Breast epithelium (tissue), 3 donors: ENCODE results near the gene GMPR.

Experiments used
- POLR2AphosphoS5 ChIP-seq, 3 donors: sonication (generic); formaldehyde crosslinking; IDR thresholded peaks; one replicate each; pipeline ENCODE4 v1.6.1; 2017; ENCODE audit warnings: antibody characterized with exemption in 3 of 3
- TF ChIP-seq, protein P1 (sequence below), 3 donors: fragments of 450-650 bp; IDR thresholded peaks; one replicate each; pipeline ENCODE4 v1.5.1; 2016 to 2017; ENCODE audit warnings: antibody characterized with exemption in 3 of 3, mild to moderate bottlenecking in 3 of 3, moderate library complexity in 3 of 3

DNA sequence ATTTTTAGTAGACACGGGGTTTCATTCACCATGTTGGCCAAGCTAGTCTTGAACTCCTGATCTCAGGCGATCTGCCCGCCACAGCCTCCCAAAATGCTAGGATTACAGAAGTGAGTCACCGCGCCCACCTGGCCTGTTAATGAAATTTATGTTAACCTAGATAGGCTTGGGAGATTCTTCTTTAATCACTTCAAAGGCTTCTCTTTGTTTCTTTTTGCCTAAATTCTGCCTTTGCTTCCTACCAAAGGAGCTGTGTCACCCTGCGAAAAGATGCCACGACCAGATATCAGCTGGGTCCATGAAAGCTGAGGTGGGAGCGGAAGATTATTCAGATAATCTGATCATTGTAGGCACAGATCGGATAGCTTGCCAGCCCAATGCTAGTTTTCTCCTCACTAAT, 75.3 kb downstream of the GMPR start:
- TF ChIP-seq, protein P1, sequence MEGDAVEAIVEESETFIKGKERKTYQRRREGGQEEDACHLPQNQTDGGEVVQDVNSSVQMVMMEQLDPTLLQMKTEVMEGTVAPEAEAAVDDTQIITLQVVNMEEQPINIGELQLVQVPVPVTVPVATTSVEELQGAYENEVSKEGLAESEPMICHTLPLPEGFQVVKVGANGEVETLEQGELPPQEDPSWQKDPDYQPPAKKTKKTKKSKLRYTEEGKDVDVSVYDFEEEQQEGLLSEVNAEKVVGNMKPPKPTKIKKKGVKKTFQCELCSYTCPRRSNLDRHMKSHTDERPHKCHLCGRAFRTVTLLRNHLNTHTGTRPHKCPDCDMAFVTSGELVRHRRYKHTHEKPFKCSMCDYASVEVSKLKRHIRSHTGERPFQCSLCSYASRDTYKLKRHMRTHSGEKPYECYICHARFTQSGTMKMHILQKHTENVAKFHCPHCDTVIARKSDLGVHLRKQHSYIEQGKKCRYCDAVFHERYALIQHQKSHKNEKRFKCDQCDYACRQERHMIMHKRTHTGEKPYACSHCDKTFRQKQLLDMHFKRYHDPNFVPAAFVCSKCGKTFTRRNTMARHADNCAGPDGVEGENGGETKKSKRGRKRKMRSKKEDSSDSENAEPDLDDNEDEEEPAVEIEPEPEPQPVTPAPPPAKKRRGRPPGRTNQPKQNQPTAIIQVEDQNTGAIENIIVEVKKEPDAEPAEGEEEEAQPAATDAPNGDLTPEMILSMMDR (IDR thresholded peaks at IDR 0.05): no peak
- no peak for TF ChIP-seq POLR2AphosphoS5 (IDR thresholded peaks at IDR 0.05)
